Loucy (cell line): ENCODE data around the gene TMCC3.

Source experiments
- EZH2phosphoT487 ChIP-seq: fragments of 200-600 bp; IDR thresholded peaks from 2 replicates; pipeline ENCODE4 v1.6.1; 2018; ENCODE audit warnings: antibody characterized with exemption, mild to moderate bottlenecking, moderate library complexity, borderline replicate concordance
- TF ChIP-seq, protein P1 (sequence below): fragments of 200-600 bp; sonication (generic); conservative IDR thresholded peaks from 2 replicates; pipeline ENCODE4 v1.5.1; 2014; ENCODE audit warnings: mild to moderate bottlenecking, antibody characterized with exemption, low read length

DNA sequence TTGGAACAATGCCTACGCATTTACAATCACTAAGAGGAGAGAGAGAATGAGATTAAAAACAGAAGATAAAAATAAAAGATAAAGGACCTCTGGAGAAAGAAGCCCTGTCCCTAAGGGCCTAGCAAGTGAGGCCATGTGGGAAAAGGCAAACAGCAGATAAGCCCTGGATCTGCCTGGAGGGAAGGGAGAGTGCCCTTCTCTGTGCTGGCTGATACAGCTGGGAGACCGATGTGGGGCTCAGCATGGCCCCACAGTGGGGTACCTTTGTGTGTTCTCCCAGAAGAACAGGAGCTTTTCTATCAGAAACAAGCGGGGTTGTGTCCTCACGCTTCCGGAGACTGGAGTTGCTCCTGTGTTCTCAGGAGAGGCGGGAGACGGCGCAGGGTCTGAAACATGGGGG lies 59.9 kb downstream of the TMCC3 start:
- TF ChIP-seq, protein P1, sequence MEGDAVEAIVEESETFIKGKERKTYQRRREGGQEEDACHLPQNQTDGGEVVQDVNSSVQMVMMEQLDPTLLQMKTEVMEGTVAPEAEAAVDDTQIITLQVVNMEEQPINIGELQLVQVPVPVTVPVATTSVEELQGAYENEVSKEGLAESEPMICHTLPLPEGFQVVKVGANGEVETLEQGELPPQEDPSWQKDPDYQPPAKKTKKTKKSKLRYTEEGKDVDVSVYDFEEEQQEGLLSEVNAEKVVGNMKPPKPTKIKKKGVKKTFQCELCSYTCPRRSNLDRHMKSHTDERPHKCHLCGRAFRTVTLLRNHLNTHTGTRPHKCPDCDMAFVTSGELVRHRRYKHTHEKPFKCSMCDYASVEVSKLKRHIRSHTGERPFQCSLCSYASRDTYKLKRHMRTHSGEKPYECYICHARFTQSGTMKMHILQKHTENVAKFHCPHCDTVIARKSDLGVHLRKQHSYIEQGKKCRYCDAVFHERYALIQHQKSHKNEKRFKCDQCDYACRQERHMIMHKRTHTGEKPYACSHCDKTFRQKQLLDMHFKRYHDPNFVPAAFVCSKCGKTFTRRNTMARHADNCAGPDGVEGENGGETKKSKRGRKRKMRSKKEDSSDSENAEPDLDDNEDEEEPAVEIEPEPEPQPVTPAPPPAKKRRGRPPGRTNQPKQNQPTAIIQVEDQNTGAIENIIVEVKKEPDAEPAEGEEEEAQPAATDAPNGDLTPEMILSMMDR, result no peak
- TF ChIP-seq EZH2phosphoT487, result no peak
